Right ventricle myocardium inferior (tissue), 1 donor: ENCODE data around the gene RNF207. TPM values are rescaled to one million over a fixed set of nuclear protein-coding genes. Genes with fewer than 3 reads are reported as not detected.

Source experiments
- ATAC-seq: fragments of 200-7000 bp; cut with Tn5 transposase; one replicate; pipeline ENCODE4 v1.9.1; 2020; ENCODE audit warnings: mild to moderate bottlenecking, moderate library complexity
- DNase-seq: peaks from one replicate; pipeline ENCODE4 v3.0.0; 2021; ENCODE audit errors: missing footprints
- intact Hi-C: fragments of 100-400 bp; cut with DNase I; formaldehyde crosslinking; loops from one replicate; pipeline ENCODE4 v1.11.0; 2022
- long read RNA-seq: library from polyadenylated mRNA; unstranded; transcript quantifications from one replicate; pipeline ENCODE4 v2.0.0, GENCODE V29; 2021
- total RNA-seq: library from RNA; stranded (reverse); fragmentation: NEBNext Ultra II Directional; extraction: Animal tissue kit (Norgen Biotek cat#: 25700); gene quantifications from one replicate; pipeline ENCODE4 v1.2.1, GENCODE V29; 2021
- donor health status: DM: no; HTN: yes; CAD: no; lungs with severe emphysema.

Gene RNF207
- total RNA-seq = 54.6 TPM
- long read RNA-seq, partial matches to known transcripts = 10 of 28 reads
- long read RNA-seq, other reads (novel, unspliced or antisense) = 13 of 28 reads

GRCh38 chr1:6205849-6206519 lies at the start of gene RNF207:
Gene RNF207, plus strand, starts transcription at chr1:6206119. Its CDS starts 417 bp downstream, at chr1:6206536.
- intact Hi-C loops = loop anchor here (1.0 to 5.0 kb wide), 4 partner anchors 17 to 214 kb away; partner anchors contain the start of gene NPHP4
- DNase-seq = peak; percentile 75

GRCh38 chr1:6157132-6157527 lies 48.8 kb upstream of the RNF207 start:
- intact Hi-C loops = no loop called here
- no peak for ATAC-seq
- no peak for DNase-seq

More at GRCh38 chr1:6205849-6206519, at the start of gene RNF207:
- ATAC-seq = peak; percentile 65

GRCh38 chr1:6157528-6158174 lies 48.3 kb upstream of the RNF207 start:
- DNase-seq (no peak), ATAC-seq (no peak)
- intact Hi-C loops = no loop called here

- ATAC-seq = no peak
Measured at GRCh38 chr1:6158181-6158580, 47.7 kb upstream of the RNF207 start.

GRCh38 chr1:6162341-6162740 lies 43.6 kb upstream of the RNF207 start:
- intact Hi-C loops = no loop called here
- ATAC-seq (no peak), DNase-seq (peak; percentile 30)

More at GRCh38 chr1:6158181-6158580, 47.7 kb upstream of the RNF207 start:
- intact Hi-C loops = no loop called here
- DNase-seq = no peak

GRCh38 chr1:6162773-6163172 lies 43.1 kb upstream of the RNF207 start:
- intact Hi-C loops = no loop called here
- DNase-seq = peak; percentile 15
- no peak for ATAC-seq

- DNase-seq (peak; percentile 20), ATAC-seq (no peak)
- intact Hi-C loops = no loop called here
Measured at GRCh38 chr1:6163191-6163972, 42.5 kb upstream of the RNF207 start.

GRCh38 chr1:6163973-6164617 lies 41.8 kb upstream of the RNF207 start:
- ATAC-seq (no peak), DNase-seq (peak; percentile 7)
- intact Hi-C loops = no loop called here

GRCh38 chr1:6165027-6165426 lies 40.9 kb upstream of the RNF207 start:
- DNase-seq = peak; percentile 11
- intact Hi-C loops = no loop called here

GRCh38 chr1:6165441-6165985 lies 40.4 kb upstream of the RNF207 start:
- peak; percentile 23 for DNase-seq
- no peak for ATAC-seq
- intact Hi-C loops = no loop called here

More at GRCh38 chr1:6165027-6165426, 40.9 kb upstream of the RNF207 start:
- no peak for ATAC-seq

GRCh38 chr1:6166221-6166620 lies 39.7 kb upstream of the RNF207 start:
- DNase-seq = no peak
- intact Hi-C loops = no loop called here
- no peak for ATAC-seq

GRCh38 chr1:6166655-6167390 lies 39.1 kb upstream of the RNF207 start:
- ATAC-seq (no peak), DNase-seq (no peak)
- intact Hi-C loops = no loop called here

- intact Hi-C loops = no loop called here
Measured at GRCh38 chr1:6167391-6168303, 38.3 kb upstream of the RNF207 start.

GRCh38 chr1:6168947-6169586 lies 36.9 kb upstream of the RNF207 start:
- intact Hi-C loops = no loop called here
- DNase-seq (no peak), ATAC-seq (no peak)

More at GRCh38 chr1:6167391-6168303, 38.3 kb upstream of the RNF207 start:
- DNase-seq = peak; percentile 31
- no peak for ATAC-seq

- intact Hi-C loops = loop anchor here (10.0 kb wide), 1 partner anchor 115 kb away; no protein-coding TSS in a partner anchor
- ATAC-seq = no peak
- DNase-seq = no peak
Measured at GRCh38 chr1:6170116-6170741, 35.7 kb upstream of the RNF207 start.

GRCh38 chr1:6170742-6171201 lies 35.1 kb upstream of the RNF207 start:
- ATAC-seq (no peak), DNase-seq (no peak)
- intact Hi-C loops = loop anchor here (10.0 kb wide), 1 partner anchor 116 kb away; no protein-coding TSS in a partner anchor
